CD14-positive monocyte (primary cell): ENCODE data around the gene ANKRD28. TPM values are rescaled to one million over a fixed set of nuclear protein-coding genes. Genes with fewer than 3 reads are reported as not detected.
A peak's percentile ranks its signal among the peaks of the same experiment; 100 is the strongest.
"Not testable (repeated sequence)": the region's sequence is repeated elsewhere in the genome, so short reads cannot be mapped to it uniquely, and the experiment has no call there.

ENCODE experiments used
- DNase-seq, 3 donors: peaks; one replicate each; pipeline ENCODE4 v3.0.0-alpha.2; 2011 to 2022
- H2AFZ ChIP-seq: 2 replicates; pipeline ENCODE4 v1.6.0; 2012; ENCODE audit warnings: mild to moderate bottlenecking, low read depth, low read length, inconsistent platforms; ENCODE audit not compliant: insufficient read depth, poor library complexity, severe bottlenecking
- H3K27ac ChIP-seq, 2 donors: 1 replicate in 1 of 2; 2 replicates in 1 of 2; pipeline ENCODE4 v1.5.1; 2012 to 2013; ENCODE audit warnings: low read length in 2 of 2, control low read depth in 1 of 2, inconsistent platforms in 1 of 2, low read depth in 1 of 2, mild to moderate bottlenecking in 1 of 2
- H3K27me3 ChIP-seq, 2 donors: one replicate each; pipeline versions ENCODE4 v1.6.0 to v1.6.1; 2011 to 2013; ENCODE audit warnings: low read length in 2 of 2; ENCODE audit not compliant: control insufficient read depth in 2 of 2, insufficient read depth in 2 of 2
- H3K36me3 ChIP-seq, 2 donors: replicated peaks in 1 of 2; 1 replicate in 1 of 2; 2 replicates in 1 of 2; pipeline versions ENCODE4 v1.5.1 to v1.6.1; 2012 to 2013; ENCODE audit warnings: low read length in 2 of 2, control low read depth in 1 of 2, inconsistent platforms in 1 of 2, mild to moderate bottlenecking in 1 of 2; ENCODE audit not compliant: insufficient read depth in 2 of 2, control insufficient read depth in 1 of 2
- H3K4me1 ChIP-seq, 2 donors: 1 replicate in 1 of 2; 2 replicates in 1 of 2; pipeline versions ENCODE4 v1.5.1 to v1.6.1; 2012 to 2013; ENCODE audit warnings: low read length in 2 of 2, control low read depth in 1 of 2, inconsistent platforms in 1 of 2, mild to moderate bottlenecking in 1 of 2, moderate library complexity in 1 of 2; ENCODE audit not compliant: insufficient read depth in 2 of 2, control insufficient read depth in 1 of 2
- H3K4me2 ChIP-seq: replicated peaks from 2 replicates; pipeline ENCODE3; 2012; ENCODE audit warnings: low read length, moderate library complexity, mild to moderate bottlenecking; ENCODE audit not compliant: poor library complexity, severe bottlenecking; ENCODE audit errors: extremely low read depth
- H3K4me3 ChIP-seq, 3 experiments: fragments of 200-600 bp in 1 of 3; sonication (generic) in 1 of 3; replicated peaks in 1 of 3; 1 replicate in 2 of 3; 2 replicates in 1 of 3; pipeline ENCODE4 v1.5.1; 2011 to 2013; ENCODE audit warnings: low read length in 3 of 3, mild to moderate bottlenecking in 3 of 3, control low read depth in 2 of 3, low read depth in 2 of 3, inconsistent platforms in 1 of 3, moderate library complexity in 1 of 3
- H3K79me2 ChIP-seq: 2 replicates; pipeline ENCODE4 v1.6.0; 2012; ENCODE audit warnings: mild to moderate bottlenecking, control low read depth, inconsistent platforms, low read length, moderate library complexity; ENCODE audit not compliant: insufficient read depth
- H3K9ac ChIP-seq: 2 replicates; pipeline ENCODE4 v1.6.0; 2017; ENCODE audit warnings: low read length, mild to moderate bottlenecking; ENCODE audit not compliant: insufficient read depth, poor library complexity, severe bottlenecking
- H3K9me3 ChIP-seq, 2 donors: replicated peaks in 1 of 2; 1 replicate in 1 of 2; 2 replicates in 1 of 2; pipeline versions ENCODE4 v1.5.1 to v1.6.1; 2012 to 2013; ENCODE audit warnings: low read length in 2 of 2, control low read depth in 1 of 2; ENCODE audit not compliant: control insufficient read depth in 1 of 2, insufficient read depth in 1 of 2
- H4K20me1 ChIP-seq: 2 replicates; pipeline ENCODE4 v1.6.0; 2012; ENCODE audit warnings: mild to moderate bottlenecking, low read length, control low read depth, moderate library complexity; ENCODE audit not compliant: insufficient read depth
- H3K27ac Mint-ChIP-seq, 7 donors: one replicate each; pipeline ENCODE4 v1.8.0; 2020; ENCODE audit warnings: mild to moderate bottlenecking in 7 of 7, mixed read lengths in 7 of 7, moderate library complexity in 6 of 7, inconsistent platforms in 2 of 7
- H3K27me3 Mint-ChIP-seq, 3 donors: one replicate each; pipeline ENCODE4 v1.8.0; 2021 to 2022; ENCODE audit warnings: low read depth in 3 of 3, mild to moderate bottlenecking in 3 of 3, mixed read lengths in 3 of 3, moderate library complexity in 3 of 3, inconsistent platforms in 1 of 3
- H3K36me3 Mint-ChIP-seq, 2 donors: one replicate each; pipeline ENCODE4 v1.8.0; 2020; ENCODE audit warnings: mixed read lengths in 2 of 2, inconsistent platforms in 1 of 2, mild to moderate bottlenecking in 1 of 2
- H3K4me1 Mint-ChIP-seq: one replicate; pipeline ENCODE4 v1.8.0; 2020; ENCODE audit warnings: mild to moderate bottlenecking, mixed read lengths
- H3K4me3 Mint-ChIP-seq, 2 donors: one replicate each; pipeline ENCODE4 v1.8.0; 2020; ENCODE audit warnings: mild to moderate bottlenecking in 2 of 2, mixed read lengths in 2 of 2, moderate library complexity in 1 of 2
- H3K9me3 Mint-ChIP-seq, 7 donors: one replicate each; pipeline ENCODE4 v1.8.0; 2020 to 2022; ENCODE audit warnings: mixed read lengths in 7 of 7, mild to moderate bottlenecking in 6 of 7, moderate library complexity in 6 of 7, inconsistent platforms in 2 of 7
- WGBS: methylation state at CpG from one replicate; pipeline ENCODE4 v1.1.5; 2013; ENCODE audit warnings: missing lambda C conversion rate; ENCODE audit not compliant: insufficient coverage; 5-methylcytosine and 5-hydroxymethylcytosine counted together
- intact Hi-C, 2 donors: fragments of 100-400 bp; cut with micrococcal nuclease; formaldehyde crosslinking; loops; one replicate each; pipeline versions ENCODE4 v1.15.0 to v1.15.1; 2023
- polyA plus RNA-seq, 3 donors: library from polyadenylated mRNA; depleted of rRNA in 1 of 3; unstranded in 2 of 3; stranded (reverse) in 1 of 3; fragments of 300-500 nt in 2 of 3; fragments of >200 nt in 1 of 3; fragmentation: Illumina TruSeq in 2 of 3; gene quantifications; 1 replicate in 2 of 3; 2 replicates in 1 of 3; pipeline ENCODE4 v1.2.3, GENCODE V29; 2012 to 2021
- TF ChIP-seq, protein P1 (sequence below): fragments of 200-600 bp; IDR thresholded peaks from one replicate; pipeline ENCODE4 v1.8.0; 2022; ENCODE audit warnings: antibody characterized with exemption, mild to moderate bottlenecking

The ANKRD28 gene
- polyA plus RNA-seq, 3 donors: 5.9 to 11.5 (median 7.9) TPM

DNA sequence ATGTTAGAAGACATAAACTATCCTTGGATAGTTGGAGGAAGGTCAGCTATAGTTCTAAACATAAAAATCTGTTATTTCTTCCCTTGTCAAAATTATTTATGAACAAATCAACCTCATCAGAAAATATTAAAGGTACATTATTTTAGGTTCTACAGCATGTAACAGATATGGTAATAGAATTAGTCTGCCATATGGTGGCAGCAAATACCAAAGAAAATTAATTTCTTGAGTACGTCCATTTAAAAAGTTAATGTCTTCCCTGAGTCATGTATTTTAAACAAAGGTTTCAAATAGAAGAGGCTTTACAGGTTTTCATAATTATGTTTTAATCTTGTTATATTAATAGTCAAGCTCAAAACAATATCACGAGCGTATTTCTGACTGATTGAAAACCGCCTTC lies 17.9 kb upstream of the ANKRD28 start:
- TF ChIP-seq, protein P1, sequence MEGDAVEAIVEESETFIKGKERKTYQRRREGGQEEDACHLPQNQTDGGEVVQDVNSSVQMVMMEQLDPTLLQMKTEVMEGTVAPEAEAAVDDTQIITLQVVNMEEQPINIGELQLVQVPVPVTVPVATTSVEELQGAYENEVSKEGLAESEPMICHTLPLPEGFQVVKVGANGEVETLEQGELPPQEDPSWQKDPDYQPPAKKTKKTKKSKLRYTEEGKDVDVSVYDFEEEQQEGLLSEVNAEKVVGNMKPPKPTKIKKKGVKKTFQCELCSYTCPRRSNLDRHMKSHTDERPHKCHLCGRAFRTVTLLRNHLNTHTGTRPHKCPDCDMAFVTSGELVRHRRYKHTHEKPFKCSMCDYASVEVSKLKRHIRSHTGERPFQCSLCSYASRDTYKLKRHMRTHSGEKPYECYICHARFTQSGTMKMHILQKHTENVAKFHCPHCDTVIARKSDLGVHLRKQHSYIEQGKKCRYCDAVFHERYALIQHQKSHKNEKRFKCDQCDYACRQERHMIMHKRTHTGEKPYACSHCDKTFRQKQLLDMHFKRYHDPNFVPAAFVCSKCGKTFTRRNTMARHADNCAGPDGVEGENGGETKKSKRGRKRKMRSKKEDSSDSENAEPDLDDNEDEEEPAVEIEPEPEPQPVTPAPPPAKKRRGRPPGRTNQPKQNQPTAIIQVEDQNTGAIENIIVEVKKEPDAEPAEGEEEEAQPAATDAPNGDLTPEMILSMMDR: peak; percentile 52
- H3K9me3 Mint-ChIP-seq: no peaks in the 10 kb centered on the region
- Histone ChIP-seq H3K27ac (no peak overlapping the region), H3K4me1 (no peaks in the 10 kb centered on the region), H3K27me3 (no peaks in the 10 kb centered on the region), H3K36me3 (no peaks in the 10 kb centered on the region), H3K9ac (no peak overlapping the region), H2AFZ (no peak overlapping the region), H3K4me2 (no peak overlapping the region), H4K20me1 (no peaks in the 10 kb centered on the region), H3K79me2 (no peaks in the 10 kb centered on the region), H3K9me3 (no peaks in the 10 kb centered on the region), H3K4me3 (no peak overlapping the region)
- no peaks in the 10 kb centered on the region for H3K27me3 Mint-ChIP-seq
- no peak overlapping the region for H3K4me3 Mint-ChIP-seq
- peaks cover 5% of the 10 kb centered on the region for H3K4me1 Mint-ChIP-seq
- intact Hi-C loops: no loop called here
- peak in 2 of 3 donors; percentile 14 to 32 for DNase-seq
- H3K36me3 Mint-ChIP-seq: no peaks in the 10 kb centered on the region
- no peak overlapping the region for H3K27ac Mint-ChIP-seq
- WGBS: no CpG with 5 or more reads among the region's 4 CpGs

DNA sequence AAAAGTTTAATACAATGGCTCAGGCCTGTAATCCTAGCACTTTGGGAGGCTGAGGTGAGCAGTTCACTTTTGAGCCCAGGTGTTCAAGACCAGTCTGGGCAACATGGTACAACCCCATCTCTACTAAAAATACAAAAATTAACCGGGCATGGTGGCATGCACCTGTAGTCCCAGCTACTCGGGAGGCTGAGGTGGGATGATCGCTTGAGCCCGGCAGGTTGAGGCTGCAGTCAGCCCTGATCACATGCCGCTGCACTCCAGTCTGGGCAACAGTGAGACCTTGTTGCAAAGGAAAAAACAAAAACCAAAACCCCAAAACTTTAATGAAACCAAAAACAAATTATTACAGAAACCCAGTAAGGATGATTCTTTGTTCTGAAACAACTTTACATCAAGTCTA lies 15.3 kb upstream of the ANKRD28 start:
- H3K27me3 ChIP-seq, H3K36me3 ChIP-seq, H3K27ac Mint-ChIP-seq, H3K4me1 ChIP-seq, H3K9me3 Mint-ChIP-seq, H3K27me3 Mint-ChIP-seq, H3K9ac ChIP-seq, H3K27ac ChIP-seq, DNase-seq, H3K4me3 ChIP-seq, H4K20me1 ChIP-seq, H3K4me2 ChIP-seq, H3K9me3 ChIP-seq, H3K4me3 Mint-ChIP-seq, H3K36me3 Mint-ChIP-seq, H2AFZ ChIP-seq, H3K79me2 ChIP-seq: not testable (repeated sequence)
- 100% methylated on average over 4 of the region's 5 CpGs for WGBS
- peaks cover 12% of the 10 kb centered on the region for H3K4me1 Mint-ChIP-seq
- intact Hi-C loops: loop anchor here (5.0 kb wide), 2 partner anchors 36 to 181 kb away; no protein-coding TSS in a partner anchor
